SK-N-MC (cell line): ENCODE data around the gene BCAS1.
"Not testable (repeated sequence)": the region's sequence is repeated elsewhere in the genome, so short reads cannot be mapped to it uniquely, and the experiment has no call there.

Source experiments
- DNase-seq: peaks from one replicate; pipeline ENCODE4 v3.0.0-alpha.2; 2011; ENCODE audit warnings: low read depth, low spot score
- H3K27ac ChIP-seq: fragments of 200-600 bp; sonication (generic); 2 replicates; pipeline ENCODE4 v1.5.1; 2016; ENCODE audit warnings: mixed run types
- H3K36me3 ChIP-seq: fragments of 200-600 bp; sonication (generic); 2 replicates; pipeline ENCODE4 v1.6.1; 2017; ENCODE audit warnings: antibody characterized with exemption, low read length, mixed read lengths; ENCODE audit not compliant: insufficient read depth
- H3K4me3 ChIP-seq: fragments of 200-600 bp; sonication (generic); 2 replicates; pipeline ENCODE4 v1.5.1; 2016
- H3K9ac ChIP-seq: fragments of 200-600 bp; sonication (generic); 2 replicates; pipeline ENCODE4 v1.8.0; 2017; ENCODE audit warnings: mixed run types, mixed read lengths; ENCODE audit not compliant: insufficient read length
- H3K9me3 ChIP-seq: fragments of 200-600 bp; sonication (generic); 2 replicates; pipeline ENCODE4 v1.6.1; 2017; ENCODE audit warnings: low read depth, mild to moderate bottlenecking, antibody characterized with exemption, low read length, moderate library complexity, mixed read lengths
- EZH2 ChIP-seq: fragments of 200-600 bp; sonication (generic); IDR thresholded peaks from one replicate; pipeline ENCODE4 v1.6.1; 2017; ENCODE audit warnings: antibody characterized with exemption
- FOXP2 ChIP-seq: optimal IDR thresholded peaks from 2 replicates; pipeline ENCODE3; 2011; ENCODE audit warnings: mild to moderate bottlenecking, moderate library complexity; ENCODE audit not compliant: insufficient read depth; ENCODE audit errors: extremely low read length, control extremely low read depth
- POLR2AphosphoS5 ChIP-seq: IDR thresholded peaks from 2 replicates; pipeline ENCODE4 v1.6.1; 2012; ENCODE audit warnings: mild to moderate bottlenecking, low read depth, low read length, borderline replicate concordance

BCAS1 gene

DNA sequence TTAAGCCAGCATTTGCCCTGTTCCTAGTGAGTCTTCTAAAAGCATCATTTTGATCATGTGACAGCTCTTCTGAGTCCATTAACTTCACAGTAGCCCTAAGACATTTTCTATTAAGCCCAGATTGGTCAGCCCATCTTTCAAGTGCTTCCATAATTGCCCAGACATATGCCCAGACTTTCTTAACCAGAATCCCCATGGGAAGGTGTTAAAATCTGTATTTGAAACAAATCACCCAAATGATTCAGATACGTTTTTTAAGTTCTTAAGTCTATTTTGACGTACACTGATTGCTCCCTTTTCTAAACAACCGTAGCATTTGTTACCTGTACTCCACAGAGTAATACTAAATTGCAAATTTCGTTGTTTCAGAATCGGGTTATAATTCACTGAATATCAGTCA, 89.3 kb downstream of the BCAS1 start:
- H3K4me3 ChIP-seq, result no peak overlapping the region
- no peaks in the 10 kb centered on the region for H3K36me3 ChIP-seq
- H3K27ac ChIP-seq, result no peak overlapping the region
- H3K9ac ChIP-seq, result no peak overlapping the region
- DNase-seq, result no peak
- TF ChIP-seq EZH2 (no peak), FOXP2 (no peak), POLR2AphosphoS5 (no peak)
- H3K9me3 ChIP-seq, result no peaks in the 10 kb centered on the region

DNA sequence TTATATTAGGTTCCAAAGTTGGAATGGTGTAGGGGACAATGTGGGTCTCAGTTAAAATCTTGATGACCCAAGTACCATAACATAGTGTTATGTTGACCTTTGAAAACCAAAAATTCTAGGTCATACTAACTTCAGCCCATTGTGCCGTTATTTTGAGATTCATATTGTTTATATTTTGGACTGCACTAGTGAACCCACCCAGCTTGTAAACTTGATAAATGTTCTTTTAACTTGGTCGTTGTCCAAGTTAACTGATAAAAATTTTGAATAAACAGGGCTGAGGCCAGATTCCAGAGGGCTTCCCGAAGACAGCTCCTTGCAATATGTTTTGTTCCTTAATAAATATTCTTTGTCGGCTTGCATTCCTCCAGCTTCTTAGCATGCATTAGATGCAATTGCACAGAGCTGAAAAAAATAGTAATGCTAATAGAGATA, 90.3 kb downstream of the BCAS1 start:
- Histone ChIP-seq H3K9me3 (no peaks in the 10 kb centered on the region), H3K9ac (no peak overlapping the region), H3K27ac (no peak overlapping the region), H3K36me3 (no peaks in the 10 kb centered on the region), H3K4me3 (no peak overlapping the region)
- TF ChIP-seq FOXP2, result no peak
- no peak for TF ChIP-seq EZH2
- TF ChIP-seq POLR2AphosphoS5, result no peak
- DNase-seq, result no peak

DNA sequence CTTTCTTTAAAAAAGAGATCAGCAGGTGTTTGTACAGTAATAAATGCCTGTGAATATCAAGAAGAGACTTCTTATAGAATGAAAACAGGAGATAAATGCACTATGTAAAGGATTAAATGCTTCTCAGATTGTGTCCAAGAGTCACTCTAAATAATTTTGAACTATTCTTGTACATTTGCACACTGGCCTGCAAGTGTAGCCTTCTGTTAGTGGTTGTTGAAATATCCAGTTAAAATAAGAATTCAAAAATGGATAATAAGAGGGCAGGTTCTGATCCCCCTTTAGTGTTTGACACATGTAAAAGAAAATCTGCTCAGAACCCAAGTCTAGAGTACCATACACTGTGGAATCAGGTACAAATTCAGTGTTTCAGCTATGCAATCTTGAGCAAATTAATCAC, 91.9 kb downstream of the BCAS1 start:
- Histone ChIP-seq H3K9me3 (no peaks in the 10 kb centered on the region), H3K27ac (no peak overlapping the region), H3K36me3 (no peaks in the 10 kb centered on the region), H3K4me3 (no peak overlapping the region), H3K9ac (no peak overlapping the region)
- TF ChIP-seq FOXP2 (no peak), EZH2 (no peak), POLR2AphosphoS5 (no peak)
- DNase-seq, result no peak

DNA sequence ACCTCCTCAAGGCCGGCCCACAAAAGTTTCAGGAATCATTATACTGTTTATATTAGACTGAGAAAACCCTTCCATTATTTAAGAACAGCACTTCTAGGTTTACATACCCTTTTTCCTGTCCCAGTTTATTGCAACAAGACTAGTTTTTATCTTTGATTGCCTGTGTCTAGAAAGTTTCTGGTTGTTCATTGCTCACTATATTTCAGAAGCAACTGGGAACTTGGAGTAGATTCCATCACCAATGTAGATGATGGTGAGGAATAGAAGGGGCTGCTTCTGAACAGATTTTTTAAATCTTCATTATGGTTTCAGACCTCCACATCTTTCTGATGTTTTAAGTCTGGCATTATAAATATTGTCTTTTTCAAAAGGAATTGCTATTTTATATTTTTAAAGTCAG, 93.0 kb downstream of the BCAS1 start:
- DNase-seq, result no peak
- H3K4me3 ChIP-seq, result no peak overlapping the region

DNA sequence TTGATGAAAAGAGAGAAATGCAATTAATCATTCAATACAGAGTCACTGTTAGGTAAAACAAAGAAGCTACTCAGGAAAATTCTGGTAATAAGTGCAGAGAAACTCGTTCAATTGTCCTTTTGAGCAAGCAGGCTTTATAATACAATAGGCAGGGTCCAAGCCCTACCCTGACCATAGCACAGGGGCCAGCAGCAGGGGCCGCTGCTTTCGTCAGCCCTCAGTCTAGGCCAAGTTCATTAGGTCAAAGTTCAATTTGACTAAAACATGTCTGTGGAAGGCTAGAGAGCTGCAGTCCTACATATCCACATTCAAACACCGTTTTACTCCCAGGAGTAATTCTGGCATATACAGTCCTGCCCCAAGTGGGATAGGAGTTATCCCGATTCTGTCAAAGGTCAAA, 94.6 kb downstream of the BCAS1 start:
- no peaks in the 10 kb centered on the region for H3K36me3 ChIP-seq
- DNase-seq, result no peak
- H3K27ac ChIP-seq, result no peak overlapping the region
- H3K9ac ChIP-seq, result no peak overlapping the region
- H3K4me3 ChIP-seq, result no peak overlapping the region
- no peaks in the 10 kb centered on the region for H3K9me3 ChIP-seq
- TF ChIP-seq EZH2 (no peak), FOXP2 (no peak), POLR2AphosphoS5 (no peak)

More for the DNA sequence above, 93.0 kb downstream of the BCAS1 start:
- Histone ChIP-seq H3K27ac (no peak overlapping the region), H3K36me3 (no peaks in the 10 kb centered on the region), H3K9me3 (no peaks in the 10 kb centered on the region), H3K9ac (no peak overlapping the region)
- TF ChIP-seq POLR2AphosphoS5 (no peak), FOXP2 (no peak), EZH2 (no peak)

DNA sequence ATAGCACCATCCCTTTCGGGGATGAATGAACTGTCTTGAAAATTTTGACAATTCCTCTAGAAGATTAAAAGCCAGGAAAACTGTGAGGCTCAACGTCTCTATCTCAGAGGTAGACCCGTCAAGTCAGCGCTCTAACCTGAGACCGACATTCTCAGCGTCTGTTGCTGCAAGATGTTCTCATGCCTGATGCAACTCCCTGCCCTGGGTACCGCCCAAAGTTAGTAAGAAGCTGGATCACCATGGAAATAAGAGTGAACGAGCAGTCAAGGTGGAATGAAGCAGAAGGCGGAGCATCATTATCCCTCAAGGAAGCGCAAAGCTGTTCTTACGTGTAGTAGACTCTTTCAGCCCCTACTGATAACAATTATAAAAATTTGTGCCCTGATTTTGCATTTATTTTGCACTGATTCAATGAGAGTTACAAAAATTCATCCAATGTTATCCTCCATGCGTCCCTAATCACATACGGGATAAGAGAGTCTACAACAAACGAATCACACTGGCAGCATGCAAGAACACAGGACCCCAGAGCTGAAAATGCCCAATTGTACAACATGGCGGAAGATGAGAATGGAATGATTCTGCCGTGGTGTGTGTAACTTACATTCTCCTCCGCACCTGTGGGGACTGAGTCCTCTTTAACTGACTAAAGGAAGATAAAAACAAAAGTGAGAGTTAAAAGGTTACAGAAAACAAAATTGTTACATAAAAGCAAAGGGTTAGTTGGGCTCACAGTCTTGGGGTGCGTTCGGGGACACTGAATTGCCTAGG, 95.4 kb downstream of the BCAS1 start:
- Histone ChIP-seq H3K9me3 (no peaks in the 10 kb centered on the region), H3K4me3 (no peak overlapping the region), H3K9ac (no peak overlapping the region), H3K27ac (no peak overlapping the region), H3K36me3 (no peaks in the 10 kb centered on the region)
- TF ChIP-seq EZH2 (no peak), FOXP2 (no peak), POLR2AphosphoS5 (no peak)
- DNase-seq, result no peak

DNA sequence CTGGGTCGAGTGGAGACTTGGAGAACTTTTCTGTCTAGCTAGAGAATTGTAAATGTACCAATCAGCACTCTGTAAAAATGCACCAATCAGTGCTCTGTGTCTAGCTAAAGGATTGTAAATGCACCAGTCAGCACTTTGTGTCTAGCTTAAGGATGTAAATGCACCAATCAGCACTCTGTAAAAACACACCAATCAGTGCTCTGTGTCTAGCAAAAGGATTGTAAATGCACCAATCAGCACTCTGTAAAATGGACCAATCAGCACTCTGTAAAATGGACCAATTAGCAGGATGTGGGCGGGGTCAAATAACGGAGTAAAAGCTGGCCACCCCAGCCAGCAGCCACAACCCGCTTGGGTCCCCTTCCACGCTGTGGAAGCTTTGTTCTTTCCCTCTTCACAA, 96.5 kb downstream of the BCAS1 start:
- H3K36me3 ChIP-seq, H3K9ac ChIP-seq, H3K9me3 ChIP-seq, H3K4me3 ChIP-seq, H3K27ac ChIP-seq, DNase-seq: not testable (repeated sequence)

DNA sequence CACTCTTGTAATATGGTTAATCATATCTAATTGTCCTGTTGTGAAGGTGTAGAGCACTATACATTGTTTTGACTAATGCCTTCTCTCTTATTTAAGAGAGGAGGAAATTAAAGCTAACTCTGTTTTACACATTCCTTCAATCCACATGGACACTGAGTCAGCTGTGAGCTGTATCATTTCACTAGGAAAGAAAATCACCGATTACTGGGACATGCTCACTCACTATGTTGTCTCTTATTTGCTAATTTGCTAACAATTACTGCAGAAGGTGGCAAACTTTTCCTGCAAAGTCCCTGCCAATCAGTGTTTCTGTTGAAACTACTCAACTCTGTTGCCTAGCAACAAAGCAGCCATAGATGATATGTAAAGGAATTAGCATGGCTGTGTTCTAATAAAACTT, 98.2 kb downstream of the BCAS1 start:
- no peaks in the 10 kb centered on the region for H3K9me3 ChIP-seq
- H3K9ac ChIP-seq, result no peak overlapping the region
- H3K4me3 ChIP-seq, result no peak overlapping the region
- H3K27ac ChIP-seq, result no peak overlapping the region
- TF ChIP-seq FOXP2 (no peak), EZH2 (no peak), POLR2AphosphoS5 (no peak)
- DNase-seq, result no peak
- H3K36me3 ChIP-seq, result no peaks in the 10 kb centered on the region

DNA sequence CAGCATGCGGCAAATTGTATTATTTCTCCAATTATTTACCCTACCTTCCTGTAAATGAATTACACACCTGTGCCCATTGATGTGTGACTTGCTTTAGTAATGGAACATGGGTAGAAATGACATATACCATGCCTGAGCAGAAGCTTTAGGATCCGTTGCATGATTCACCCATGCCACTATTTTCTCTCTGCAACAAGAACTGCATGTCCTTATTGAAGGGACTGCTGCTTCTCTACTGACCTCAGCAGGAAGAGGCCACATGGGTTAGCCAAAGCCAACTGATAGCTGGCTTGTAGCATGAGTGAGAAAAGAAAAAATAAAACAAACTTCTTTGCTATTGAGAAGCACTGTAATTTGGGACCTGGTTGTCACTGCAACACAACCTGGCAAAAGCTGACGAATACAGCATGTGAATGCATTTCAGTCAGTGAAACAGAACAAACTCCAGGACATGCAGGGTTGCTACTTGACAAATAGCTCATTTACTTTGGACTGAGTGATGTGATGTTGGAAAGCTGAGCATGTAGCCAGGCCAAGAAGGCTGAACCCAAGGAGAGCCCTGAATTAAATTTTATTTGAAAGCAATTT, 99.2 kb downstream of the BCAS1 start:
- H3K9ac ChIP-seq, result no peak overlapping the region
- DNase-seq, result no peak

More for the DNA sequence above, 99.2 kb downstream of the BCAS1 start:
- TF ChIP-seq FOXP2 (no peak), POLR2AphosphoS5 (no peak), EZH2 (no peak)
- H3K4me3 ChIP-seq, result no peak overlapping the region
- H3K36me3 ChIP-seq, result no peaks in the 10 kb centered on the region
- H3K9me3 ChIP-seq, result no peaks in the 10 kb centered on the region
- no peak overlapping the region for H3K27ac ChIP-seq
